Natural killer cell treated with Interleukin-12 subunit alpha and Interleukin-12 subunit beta and Interleukin-15 and Interleukin-18, amount 100 ng/mL, for 72 hours (primary cell): ENCODE data around the gene SERPINE1. TPM values are rescaled to one million over a fixed set of nuclear protein-coding genes. Genes with fewer than 3 reads are reported as not detected.

Experiments
- ATAC-seq, 2 donors: fragments of 150-1000 bp; cut with Tn5 transposase in 1 of 2; sonication (Bioruptor Pico), chemical (Tn5 transposase) in 1 of 2; 2 replicates each; pipeline ENCODE4 v1.10.0; 2021
- DNase-seq: peaks from one replicate; pipeline ENCODE4 v3.0.0; 2022; ENCODE audit warnings: low spot score
- H3K27ac Mint-ChIP-seq, 2 donors: 1 replicate in 1 of 2; 2 replicates in 1 of 2; pipeline ENCODE4 v1.8.0; 2022; ENCODE audit warnings: mixed read lengths in 2 of 2, mild to moderate bottlenecking in 1 of 2, moderate library complexity in 1 of 2
- H3K27me3 Mint-ChIP-seq, 2 donors: 1 replicate in 1 of 2; 2 replicates in 1 of 2; pipeline ENCODE4 v1.8.0; 2022; ENCODE audit warnings: mixed read lengths in 2 of 2
- H3K36me3 Mint-ChIP-seq: one replicate; pipeline ENCODE4 v1.8.0; 2022; ENCODE audit warnings: mixed read lengths
- H3K4me1 Mint-ChIP-seq, 2 donors: 1 replicate in 1 of 2; 2 replicates in 1 of 2; pipeline ENCODE4 v1.8.0; 2022; ENCODE audit warnings: low read depth in 2 of 2, mixed read lengths in 2 of 2, mild to moderate bottlenecking in 1 of 2
- H3K4me3 Mint-ChIP-seq: one replicate; pipeline ENCODE4 v1.8.0; 2022; ENCODE audit warnings: mixed read lengths
- H3K9me3 Mint-ChIP-seq: 2 replicates; pipeline ENCODE4 v1.8.0; 2022; ENCODE audit warnings: mixed read lengths
- total RNA-seq, 2 donors: library from RNA; stranded (reverse); gene quantifications; one replicate each; pipeline ENCODE4 v1.2.3, GENCODE V29; 2022

SERPINE1 gene
- total RNA-seq, 2 donors from 2014 or later, result not detected

GRCh38 chr7:101179713-101180112 is 52.8 kb downstream of the SERPINE1 start:
- Mint-ChIP-seq H3K27ac (no peak overlapping the region), H3K36me3 (no peaks in the 10 kb centered on the region), H3K4me3 (no peak overlapping the region), H3K27me3 (peaks cover 45 to 47% of the 10 kb centered on the region in 2 donors), H3K4me1 (peaks cover 0 to 7% of the 10 kb centered on the region in 2 donors), H3K9me3 (no peaks in the 10 kb centered on the region)
- DNase-seq, result no peak
- ATAC-seq, result no peak

DNA sequence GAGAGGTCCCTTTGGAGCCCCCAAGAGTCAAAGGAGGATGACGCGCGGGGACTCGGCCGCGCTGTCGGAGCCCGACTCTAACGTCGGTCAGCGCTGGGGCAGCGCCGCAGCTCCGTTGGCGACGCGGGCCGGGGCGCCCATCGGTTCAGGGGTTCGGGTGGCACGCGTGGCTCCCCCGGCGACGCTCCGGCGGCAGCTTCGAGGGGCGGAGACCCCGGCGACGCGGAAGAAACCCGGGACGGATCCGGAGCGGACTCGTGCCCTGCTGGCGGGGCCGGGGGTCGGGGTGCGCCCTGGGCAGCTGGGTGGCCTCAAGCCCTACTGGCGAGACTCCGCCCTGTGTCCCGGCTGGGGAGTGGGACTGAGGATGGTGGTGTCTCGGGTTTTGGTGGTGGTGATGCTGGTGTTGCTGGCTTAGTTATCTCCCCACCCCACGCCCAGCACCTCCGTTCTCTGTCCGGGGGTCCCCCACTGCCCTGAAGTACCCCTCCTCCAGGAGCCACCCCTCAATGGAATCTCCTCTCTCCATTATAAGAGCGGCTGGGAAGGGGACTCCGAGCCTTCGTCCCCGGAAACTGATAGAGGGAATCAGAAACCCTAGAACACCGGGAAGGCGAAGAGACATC is 53.3 kb downstream of the SERPINE1 start, which contains the start of gene NAT16:
NAT16 (minus strand) TSS at position 164 of the 626 bp plus-strand sequence. CDS start 5,486 bp downstream, outside the sequence.
- H3K4me3 Mint-ChIP-seq, result no peak within 1 kb of the TSS
- H3K27ac Mint-ChIP-seq, result no peak within 1 kb of the TSS
- H3K9me3 Mint-ChIP-seq, result no peaks in the 10 kb centered on the region
- no peak for DNase-seq
- H3K4me1 Mint-ChIP-seq, result peaks cover 0 to 7% of the 10 kb centered on the region in 2 donors
- no peak for ATAC-seq
- H3K36me3 Mint-ChIP-seq, result no peaks in the 10 kb centered on the region
- H3K27me3 Mint-ChIP-seq, result peaks cover 45 to 47% of the 10 kb centered on the region in 2 donors

DNA sequence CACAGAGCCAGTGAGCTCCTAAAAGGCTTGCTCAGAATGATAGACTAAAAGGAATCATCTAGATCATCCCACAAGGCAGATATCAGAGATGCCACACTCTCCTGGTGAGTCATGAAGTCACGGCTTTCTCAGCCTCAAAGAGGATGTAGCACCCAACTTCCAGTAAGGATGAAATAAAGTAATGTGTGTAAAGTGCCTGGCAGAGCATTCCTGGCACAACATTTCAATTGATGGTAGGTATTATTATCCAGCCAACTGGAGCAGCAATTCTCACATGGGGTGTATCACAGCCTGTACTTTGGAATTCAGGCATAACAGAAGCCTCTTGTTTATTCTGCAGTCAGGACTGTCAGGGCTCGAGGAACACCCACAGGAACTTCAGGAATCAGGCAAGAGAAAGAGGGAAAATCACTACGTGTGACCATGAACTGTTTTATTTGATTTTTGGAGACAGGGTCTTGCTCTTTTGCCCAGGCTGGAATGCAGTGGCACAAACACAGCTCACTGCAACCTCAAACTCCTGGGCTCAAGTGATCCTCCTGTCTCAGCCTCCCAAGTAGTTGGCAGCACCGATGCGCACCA is 58.4 kb downstream of the SERPINE1 start:
- H3K4me1 Mint-ChIP-seq, result peaks cover 0 to 7% of the 10 kb centered on the region in 2 donors
- H3K36me3 Mint-ChIP-seq, result no peaks in the 10 kb centered on the region
- H3K27me3 Mint-ChIP-seq, result peaks cover 22 to 23% of the 10 kb centered on the region in 2 donors
- no peak for ATAC-seq
- no peak for DNase-seq
- H3K4me3 Mint-ChIP-seq, result no peak overlapping the region
- H3K9me3 Mint-ChIP-seq, result no peaks in the 10 kb centered on the region
- H3K27ac Mint-ChIP-seq, result no peak overlapping the region

DNA sequence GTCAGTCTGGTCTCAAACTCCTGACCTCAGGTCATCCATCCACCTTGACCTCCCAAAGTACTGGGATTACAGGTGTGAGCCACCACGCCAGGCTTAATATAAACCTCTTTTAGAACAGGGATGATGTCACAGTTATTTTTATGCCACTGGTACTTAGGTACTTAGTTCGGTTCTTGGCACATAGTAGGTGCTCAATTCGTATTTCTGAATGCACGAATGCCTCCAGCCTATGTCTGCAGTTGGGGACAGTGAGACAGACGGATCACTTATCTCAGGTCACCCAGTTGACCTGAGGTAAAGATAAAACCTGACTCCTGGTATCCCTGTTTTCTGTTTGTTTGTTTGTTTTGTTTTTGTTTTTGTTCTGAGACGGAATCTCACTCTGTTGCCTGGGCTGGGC is 59.3 kb downstream of the SERPINE1 start:
- H3K36me3 Mint-ChIP-seq, result no peaks in the 10 kb centered on the region
- H3K4me1 Mint-ChIP-seq, result peaks cover 0 to 7% of the 10 kb centered on the region in 2 donors

GRCh38 chr7:101186844-101187428 is 60.0 kb downstream of the SERPINE1 start:
- Mint-ChIP-seq H3K36me3 (no peaks in the 10 kb centered on the region), H3K27ac (no peak overlapping the region), H3K9me3 (no peaks in the 10 kb centered on the region), H3K4me1 (peaks cover 0 to 7% of the 10 kb centered on the region in 2 donors), H3K4me3 (no peak overlapping the region), H3K27me3 (peaks cover 16 to 20% of the 10 kb centered on the region in 2 donors)
- DNase-seq (no peak), ATAC-seq (no peak)

More for the DNA sequence above, 59.3 kb downstream of the SERPINE1 start:
- no peak for DNase-seq
- no peaks in the 10 kb centered on the region for H3K9me3 Mint-ChIP-seq
- H3K27me3 Mint-ChIP-seq, result peaks cover 18 to 22% of the 10 kb centered on the region in 2 donors
- no peak for ATAC-seq
- no peak overlapping the region for H3K27ac Mint-ChIP-seq
- H3K4me3 Mint-ChIP-seq, result no peak overlapping the region

Other genes with a start within 250 kb of the SERPINE1 start
- gene UFSP1, start 237.4 kb upstream of the SERPINE1 start, total RNA-seq, result 1 to 10 TPM; 1.8 to 6.0 TPM
- gene ACHE, start 231.2 kb upstream of the SERPINE1 start, total RNA-seq, result under 1 TPM; 0.64 to 0.73 TPM
- gene MUC3A, start 177.6 kb upstream of the SERPINE1 start, total RNA-seq, result not detected
- gene MUC12, start 157.5 kb upstream of the SERPINE1 start, total RNA-seq, result not detected
- gene MUC17, start 107.0 kb upstream of the SERPINE1 start, total RNA-seq, result not detected
- 10 to 100 TPM; 54.8 to 73.7 TPM for gene TRIM56, start 41.6 kb upstream of the SERPINE1 start, total RNA-seq
- 10 to 100 TPM; 30.9 to 39.4 TPM for gene AP1S1, start 27.4 kb downstream of the SERPINE1 start, total RNA-seq
- gene VGF, start 38.5 kb downstream of the SERPINE1 start, total RNA-seq, result under 1 TPM in 1 of 2 donors, not detected in 1; 0.31 TPM
- not detected for gene NAT16, start 53.2 kb downstream of the SERPINE1 start, total RNA-seq
- not detected for gene MOGAT3, start 73.9 kb downstream of the SERPINE1 start, total RNA-seq
- gene PLOD3, start 90.5 kb downstream of the SERPINE1 start, total RNA-seq, result 10 to 100 TPM; 66.2 to 72.3 TPM
- gene ZNHIT1, start 91.1 kb downstream of the SERPINE1 start, total RNA-seq, result 10 to 100 TPM; 57.6 to 57.8 TPM
- 10 to 100 TPM; 16.6 to 34.0 TPM for gene CLDN15, start 110.7 kb downstream of the SERPINE1 start, total RNA-seq
- gene FIS1, start 118.0 kb downstream of the SERPINE1 start, total RNA-seq, result 100 to 1,000 TPM in 1 of 2 donors, 10 to 100 TPM in 1; 93.1 to 102 TPM
- 1 to 10 TPM; 5.5 to 6.0 TPM for gene IFT22, start 194.7 kb downstream of the SERPINE1 start, total RNA-seq
- not detected for gene COL26A1, start 235.8 kb downstream of the SERPINE1 start, total RNA-seq